K562 (cell line): Measurements from ENCODE around the gene SAP25. TPM values are rescaled to one million over a fixed set of nuclear protein-coding genes. Genes with fewer than 3 reads are reported as not detected.
A peak's percentile ranks its signal among the peaks of the same experiment; 100 is the strongest.

ENCODE experiments used
- ARID1B ChIP-seq: fragments of 450-650 bp; IDR thresholded peaks from 2 replicates; pipeline ENCODE4 v1.6.1; 2016; ENCODE audit warnings: antibody characterized with exemption, mild to moderate bottlenecking, inconsistent platforms
- E2F5 ChIP-seq: sonication (generic); formaldehyde crosslinking; IDR thresholded peaks from 2 replicates; pipeline ENCODE4 v1.8.0; 2022; ENCODE audit warnings: mild to moderate bottlenecking, missing genetic modification reagents
- HDAC1 ChIP-seq, 2 experiments: fragments of 450-650 bp; IDR thresholded peaks; 2 replicates each; pipeline ENCODE4 v1.6.1; 2016 to 2017; ENCODE audit warnings: inconsistent platforms in 1 of 2, mild to moderate bottlenecking in 1 of 2, moderate library complexity in 1 of 2
- HDAC2 ChIP-seq: fragments of 450-650 bp; IDR thresholded peaks from 2 replicates; pipeline ENCODE4 v1.6.1; 2016; ENCODE audit warnings: mild to moderate bottlenecking
- JUN ChIP-seq, 2 experiments: sonication (generic) in 1 of 2; formaldehyde crosslinking in 1 of 2; IDR thresholded peaks; 2 replicates each; pipeline versions ENCODE4 v1.6.1 to v1.8.0; 2012 to 2022; ENCODE audit warnings: borderline replicate concordance in 2 of 2, mild to moderate bottlenecking in 2 of 2, improper control_type of control experiment in 1 of 2, low read depth in 1 of 2, low read length in 1 of 2, missing genetic modification reagents in 1 of 2
- LEF1 ChIP-seq: fragments of 450-650 bp; IDR thresholded peaks from 2 replicates; pipeline ENCODE4 v1.6.1; 2016; ENCODE audit warnings: mild to moderate bottlenecking
- NR2C2 ChIP-seq, 2 experiments: fragments of 200-800 bp in 1 of 2; sonication (Bioruptor generic) in 1 of 2; sonication (generic) in 1 of 2; formaldehyde crosslinking in 1 of 2; IDR thresholded peaks; 2 replicates each; pipeline versions ENCODE4 v1.6.1 to v1.8.0; 2016 to 2022; ENCODE audit warnings: mild to moderate bottlenecking in 1 of 2, missing compliant biosample characterization in 1 of 2, missing genetic modification characterization in 1 of 2, missing genetic modification reagents in 1 of 2
- POU5F1 ChIP-seq: fragments of 150-350 bp; IDR thresholded peaks from 2 replicates; pipeline ENCODE4 v1.6.1; 2014; ENCODE audit warnings: borderline replicate concordance, low read length, low read depth, mild to moderate bottlenecking; ENCODE audit not compliant: partially characterized antibody
- RAD51 ChIP-seq: fragments of 450-650 bp; IDR thresholded peaks from 2 replicates; pipeline ENCODE4 v1.7.1; 2016; ENCODE audit warnings: low read depth, mild to moderate bottlenecking, borderline replicate concordance
- RERE ChIP-seq: sonication (generic); formaldehyde crosslinking; IDR thresholded peaks from 2 replicates; pipeline ENCODE4 v1.8.0; 2023; ENCODE audit warnings: missing genetic modification reagents, mild to moderate bottlenecking, borderline replicate concordance
- SIN3A ChIP-seq, 2 experiments: fragments of 150-350 bp in 1 of 2; IDR thresholded peaks; 2 replicates each; pipeline ENCODE4 v1.6.1; 2011 to 2016; ENCODE audit warnings: borderline replicate concordance in 2 of 2, low read depth in 2 of 2, low read length in 2 of 2, mild to moderate bottlenecking in 2 of 2, moderate library complexity in 2 of 2; ENCODE audit not compliant: control insufficient read depth in 1 of 2
- SREBF2 ChIP-seq: sonication (generic); formaldehyde crosslinking; IDR thresholded peaks from 2 replicates; pipeline ENCODE4 v1.4.0; 2020; ENCODE audit warnings: mild to moderate bottlenecking, missing genetic modification reagents
- ZFX ChIP-seq: sonication (generic); formaldehyde crosslinking; IDR thresholded peaks from 2 replicates; pipeline ENCODE4 v1.8.0; 2022; ENCODE audit warnings: mild to moderate bottlenecking, missing genetic modification reagents, moderate library complexity
- polyA plus RNA-seq, 8 experiments: library from polyadenylated mRNA; depleted of rRNA in 4 of 8; stranded (reverse) in 5 of 8; unstranded in 3 of 8; fragments of >200 nt; fragmentation: Nextera tagmentation in 2 of 8; fragmentation: Illumina TruSeq in 1 of 8; extraction: Ambion mirVana in 2 of 8; extraction: Trizol in 1 of 8; gene quantifications; 2 replicates each; pipeline versions ENCODE4 v1.2.1 to v1.2.3, GENCODE V29; 2011 to 2014; ENCODE audit warnings: inconsistent platforms in 1 of 8, missing spikeins in 1 of 8
- total RNA-seq, 7 experiments: library from RNA; depleted of rRNA in 6 of 7; stranded (reverse); fragments of >200 nt in 6 of 7; fragmentation: Illumina TruSeq in 2 of 7; extraction: Trizol in 2 of 7; gene quantifications; 2 replicates each; pipeline versions ENCODE4 v1.2.1 to v1.2.3, GENCODE V29; 2011 to 2021; ENCODE audit warnings: low replicate concordance in 1 of 7
- TF ChIP-seq, protein P1 (sequence below): fragments of 200-800 bp; sonication (Bioruptor generic); IDR thresholded peaks from 2 replicates; pipeline ENCODE4 v1.6.1; 2017; ENCODE audit warnings: missing genetic modification characterization, missing compliant biosample characterization
- TF ChIP-seq, protein P2 (sequence below), 3 experiments: IDR thresholded peaks in 2 of 3; conservative IDR thresholded peaks in 1 of 3; 2 replicates each; pipeline ENCODE4 v1.5.1; 2011 to 2012; ENCODE audit warnings: low read length in 3 of 3, mild to moderate bottlenecking in 3 of 3, control low read depth in 2 of 3, improper control_type of control experiment in 1 of 3, inconsistent platforms in 1 of 3, low read depth in 1 of 3, mixed read lengths in 1 of 3, moderate library complexity in 1 of 3; ENCODE audit not compliant: insufficient read depth in 2 of 3

SAP25 gene
- total and polyA plus RNA-seq, 9 of the 15 experiments (the other 6 are each of a cell fraction or from before 2014, with no cell fraction given) = 0.13 to 5.3 (median 0.78) TPM; not detected in 1

DNA sequence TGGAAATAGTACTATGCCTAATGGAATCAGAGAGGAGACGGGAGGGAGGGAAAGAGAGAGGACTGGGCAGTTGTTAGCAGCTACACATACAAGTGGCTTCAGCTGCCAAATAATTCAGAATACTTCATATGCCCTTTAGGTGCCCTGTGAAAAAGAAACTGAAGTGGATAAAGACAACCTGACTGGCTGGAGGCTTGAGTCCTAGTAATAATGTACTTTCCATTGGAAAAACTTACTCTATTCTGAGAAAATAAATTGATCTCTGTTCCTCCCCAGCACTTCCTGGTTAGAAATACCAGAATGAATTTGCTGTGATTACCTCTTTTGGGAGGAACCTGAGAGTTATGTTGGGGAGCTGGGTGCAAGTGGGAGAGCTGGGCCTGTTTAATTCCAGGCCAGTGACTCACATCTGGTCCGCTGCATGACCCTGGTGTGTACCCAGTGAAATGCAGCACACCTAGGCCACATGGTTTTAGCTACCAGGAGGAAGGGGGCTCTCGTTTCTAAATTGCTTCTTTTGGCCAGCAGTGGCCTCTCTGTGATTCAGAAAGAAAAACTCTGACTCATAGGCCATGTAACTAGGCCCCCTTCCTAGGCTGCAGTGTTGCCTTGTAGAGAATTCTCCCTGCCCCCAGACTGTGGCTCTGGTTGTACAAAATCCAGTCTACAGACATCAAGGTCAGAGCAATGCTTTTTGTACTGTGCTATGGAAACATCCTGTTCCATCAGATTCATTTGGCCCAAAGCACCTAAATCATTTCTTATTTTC lies 28.2 kb downstream of the SAP25 start (continued):
- TF ChIP-seq HDAC2 (0 out of 2 replicates have a peak, but pooled peaks have one; percentile 38), JUN (IDR thresholded peaks at IDR 0.05; ENCODE audit: borderline replicate concordance, low read depth, low read length) (peak; percentile 77), JUN (CRISPR knock-in tag; IDR thresholded peaks at IDR 0.05; ENCODE audit: borderline replicate concordance) (no peak), RAD51 (peak; percentile 28; the same call in 1 of the 2 replicates), HDAC1 (IDR thresholded peaks at IDR 0.05) (no peak), ZFX (CRISPR knock-in tag) (peak; percentile 33; the same call in 1 of the 2 replicates), RERE (CRISPR knock-in tag) (no peak), E2F5 (CRISPR knock-in tag) (no peak), POU5F1 (no peak), ARID1B (peak; percentile 46), LEF1 (0 out of 2 replicates have a peak, but pooled peaks have one; percentile 34), NR2C2 (CRISPR knock-in tag; IDR thresholded peaks at IDR 0.05) (no peak), NR2C2 (tag; IDR thresholded peaks at IDR 0.05) (0 out of 2 replicates have a peak, but pooled peaks have one; percentile 24), SREBF2 (no peak), SIN3A (IDR thresholded peaks at IDR 0.05; ENCODE audit: borderline replicate concordance in 2 of 2, control insufficient read depth in 1 of 2, low read depth in 2 of 2, low read length in 2 of 2) (peak in 1 of 2 experiments; percentile 31; a peak in 1 of 4 replicates)
- TF ChIP-seq, protein P1, sequence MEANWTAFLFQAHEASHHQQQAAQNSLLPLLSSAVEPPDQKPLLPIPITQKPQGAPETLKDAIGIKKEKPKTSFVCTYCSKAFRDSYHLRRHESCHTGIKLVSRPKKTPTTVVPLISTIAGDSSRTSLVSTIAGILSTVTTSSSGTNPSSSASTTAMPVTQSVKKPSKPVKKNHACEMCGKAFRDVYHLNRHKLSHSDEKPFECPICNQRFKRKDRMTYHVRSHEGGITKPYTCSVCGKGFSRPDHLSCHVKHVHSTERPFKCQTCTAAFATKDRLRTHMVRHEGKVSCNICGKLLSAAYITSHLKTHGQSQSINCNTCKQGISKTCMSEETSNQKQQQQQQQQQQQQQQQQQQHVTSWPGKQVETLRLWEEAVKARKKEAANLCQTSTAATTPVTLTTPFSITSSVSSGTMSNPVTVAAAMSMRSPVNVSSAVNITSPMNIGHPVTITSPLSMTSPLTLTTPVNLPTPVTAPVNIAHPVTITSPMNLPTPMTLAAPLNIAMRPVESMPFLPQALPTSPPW = peak; percentile 9; the same call in 1 of the 2 replicates
- TF ChIP-seq, protein P2, sequence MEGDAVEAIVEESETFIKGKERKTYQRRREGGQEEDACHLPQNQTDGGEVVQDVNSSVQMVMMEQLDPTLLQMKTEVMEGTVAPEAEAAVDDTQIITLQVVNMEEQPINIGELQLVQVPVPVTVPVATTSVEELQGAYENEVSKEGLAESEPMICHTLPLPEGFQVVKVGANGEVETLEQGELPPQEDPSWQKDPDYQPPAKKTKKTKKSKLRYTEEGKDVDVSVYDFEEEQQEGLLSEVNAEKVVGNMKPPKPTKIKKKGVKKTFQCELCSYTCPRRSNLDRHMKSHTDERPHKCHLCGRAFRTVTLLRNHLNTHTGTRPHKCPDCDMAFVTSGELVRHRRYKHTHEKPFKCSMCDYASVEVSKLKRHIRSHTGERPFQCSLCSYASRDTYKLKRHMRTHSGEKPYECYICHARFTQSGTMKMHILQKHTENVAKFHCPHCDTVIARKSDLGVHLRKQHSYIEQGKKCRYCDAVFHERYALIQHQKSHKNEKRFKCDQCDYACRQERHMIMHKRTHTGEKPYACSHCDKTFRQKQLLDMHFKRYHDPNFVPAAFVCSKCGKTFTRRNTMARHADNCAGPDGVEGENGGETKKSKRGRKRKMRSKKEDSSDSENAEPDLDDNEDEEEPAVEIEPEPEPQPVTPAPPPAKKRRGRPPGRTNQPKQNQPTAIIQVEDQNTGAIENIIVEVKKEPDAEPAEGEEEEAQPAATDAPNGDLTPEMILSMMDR (IDR thresholded peaks at IDR 0.05 in 2 of 3, conservative IDR thresholded peaks at IDR 0.05 in 1 of 3; ENCODE audit: insufficient read depth in 2 of 3, low read depth in 1 of 3, low read length in 3 of 3) = peak; percentile 27 to 61 (median 32); a peak in 3 of 6 replicates
